A549 (cell line): ENCODE measurements around the gene SYNE3. TPM values are rescaled to one million over a fixed set of nuclear protein-coding genes. Genes with fewer than 3 reads are reported as not detected.

Experiments used
- ATAC-seq, 2 experiments: fragments of 200-7000 bp in 1 of 2; fragments of >200 bp in 1 of 2; cut with Nextera tagmentation in 1 of 2; cut with Tn5 transposase in 1 of 2; 3 replicates each; pipeline versions ENCODE4 v1.8.0 to v1.9.1; 2018 to 2020; ENCODE audit warnings: mild to moderate bottlenecking in 1 of 2, moderate library complexity in 1 of 2
- CTCF ChIA-PET: fragments of 300-600 bp; sonication (Branson Sonifier 250); formaldehyde crosslinking; extraction: SDS; loops from one replicate; lab custom pipeline; 2021; ENCODE audit warnings: antibody characterized with exemption, inconsistent platforms; lab: Yijun Ruan, JAX
- POLR2A ChIA-PET: fragments of 350-600 bp; formaldehyde crosslinking; extraction: SDS; loops from one replicate; lab custom pipeline; 2021; ENCODE audit warnings: antibody characterized with exemption, inconsistent platforms; lab: Yijun Ruan, JAX
- DNase-seq, 2 experiments: peaks; one replicate each; pipeline versions ENCODE4 v3.0.0 to v3.0.0-alpha.2; 2011 to 2016; ENCODE audit warnings: low read depth in 1 of 2, low spot score in 1 of 2
- FAIRE-seq: peaks from 2 replicates; lab custom pipeline; 2011; peaks lifted over from hg19 to GRCh38; lab: Jason Lieb, UNC
- H3K27ac ChIP-seq, 2 experiments: fragments of >200 bp; sonication (Bioruptor Twin); formaldehyde crosslinking; 3 replicates each; pipeline ENCODE4 v1.5.1; 2016 to 2017
- H3K4me1 ChIP-seq: fragments of >200 bp; sonication (Bioruptor Twin); formaldehyde crosslinking; 3 replicates; pipeline ENCODE4 v1.6.1; 2016
- H3K4me2 ChIP-seq: fragments of >200 bp; sonication (Bioruptor Twin); formaldehyde crosslinking; 3 replicates; pipeline ENCODE4 v1.6.1; 2016
- H3K4me3 ChIP-seq: fragments of >200 bp; sonication (Bioruptor Twin); formaldehyde crosslinking; 3 replicates; pipeline ENCODE4 v1.5.1; 2016
- H3K9me3 ChIP-seq: fragments of >200 bp; sonication (Bioruptor Twin); formaldehyde crosslinking; 3 replicates; pipeline ENCODE4 v1.6.1; 2016
- CBX2 ChIP-seq: fragments of 200-600 bp; sonication (generic); IDR thresholded peaks from 2 replicates; pipeline ENCODE4 v1.6.1; 2016; ENCODE audit warnings: low read depth, mild to moderate bottlenecking, borderline replicate concordance
- CBX8 ChIP-seq: fragments of 200-600 bp; sonication (generic); IDR thresholded peaks from 2 replicates; pipeline ENCODE4 v1.6.1; 2016
- CEBPB ChIP-seq, 2 experiments: fragments of >200 bp in 1 of 2; sonication (Bioruptor Twin) in 1 of 2; formaldehyde crosslinking in 1 of 2; IDR thresholded peaks; 2 replicates each; pipeline ENCODE4 v1.6.1; 2012 to 2016
- CHD2 ChIP-seq: fragments of 150-350 bp; IDR thresholded peaks from 2 replicates; pipeline ENCODE4 v1.6.1; 2014; ENCODE audit warnings: low read length; ENCODE audit not compliant: partially characterized antibody
- CTCF ChIP-seq: fragments of >200 bp; sonication (Bioruptor Twin); formaldehyde crosslinking; IDR thresholded peaks from 3 replicates; pipeline ENCODE4 v1.5.1; 2016
- EHMT2 ChIP-seq: fragments of 200-600 bp; sonication (generic); IDR thresholded peaks from 2 replicates; pipeline ENCODE4 v1.6.1; 2016; ENCODE audit warnings: antibody characterized with exemption, low read depth, mild to moderate bottlenecking, moderate library complexity
- ESRRA ChIP-seq: fragments of 150-350 bp; IDR thresholded peaks from 2 replicates; pipeline ENCODE4 v1.6.1; 2014; ENCODE audit warnings: mild to moderate bottlenecking, low read length, borderline replicate concordance
- FOSL2 ChIP-seq, 2 experiments: fragments of 450-650 bp in 1 of 2; fragments of >200 bp in 1 of 2; sonication (Bioruptor Twin) in 1 of 2; formaldehyde crosslinking; IDR thresholded peaks; 2 replicates each; pipeline versions ENCODE4 v1.5.0 to v1.6.1; 2016 to 2020; ENCODE audit warnings: mild to moderate bottlenecking in 1 of 2, moderate library complexity in 1 of 2
- HOXB13 ChIP-seq: fragments of 250-450 bp; sonication (Bioruptor Pico); IDR thresholded peaks from 2 replicates; pipeline ENCODE4 v1.5.0; 2020; ENCODE audit warnings: low read depth, mild to moderate bottlenecking, moderate library complexity
- JUN ChIP-seq, 2 experiments: fragments of >200 bp; sonication (Bioruptor Twin); formaldehyde crosslinking; IDR thresholded peaks; 2 replicates in 1 of 2; 3 replicates in 1 of 2; pipeline ENCODE4 v1.6.1; 2016 to 2017
- JUNB ChIP-seq: fragments of >200 bp; sonication (Bioruptor Twin); formaldehyde crosslinking; IDR thresholded peaks from 2 replicates; pipeline ENCODE4 v1.6.1; 2016
- MAFK ChIP-seq: fragments of 450-650 bp; IDR thresholded peaks from 2 replicates; pipeline ENCODE4 v1.6.1; 2014; ENCODE audit not compliant: partially characterized antibody
- MAZ ChIP-seq: fragments of 150-350 bp; IDR thresholded peaks from 2 replicates; pipeline ENCODE4 v1.6.1; 2014; ENCODE audit warnings: antibody characterized with exemption, low read depth, low read length, borderline replicate concordance
- NPAS2 ChIP-seq: fragments of 250-450 bp; sonication (Bioruptor Pico); IDR thresholded peaks from 2 replicates; pipeline ENCODE4 v1.8.0; 2022; ENCODE audit warnings: mild to moderate bottlenecking, moderate library complexity, borderline replicate concordance
- PHF8 ChIP-seq: fragments of 200-600 bp; sonication (generic); IDR thresholded peaks from 2 replicates; pipeline ENCODE4 v1.6.1; 2016; ENCODE audit warnings: low read depth, mild to moderate bottlenecking, antibody characterized with exemption, moderate library complexity, borderline replicate concordance
- POLR2A ChIP-seq: IDR thresholded peaks from 2 replicates; pipeline ENCODE4 v1.6.1; 2012; ENCODE audit warnings: mild to moderate bottlenecking, low read length
- POLR2AphosphoS2 ChIP-seq: conservative IDR thresholded peaks from 2 replicates; pipeline ENCODE4 v1.6.1; 2012; ENCODE audit warnings: low read length, improper control_type of control experiment, inconsistent platforms
- SMC3 ChIP-seq: fragments of >200 bp; sonication (Bioruptor Twin); formaldehyde crosslinking; IDR thresholded peaks from 3 replicates; pipeline ENCODE4 v1.6.1; 2018; ENCODE audit warnings: inconsistent platforms
- SREBF2 ChIP-seq: fragments of 450-650 bp; IDR thresholded peaks from 2 replicates; pipeline ENCODE4 v1.6.1; 2014; ENCODE audit warnings: mild to moderate bottlenecking, moderate library complexity
- TP53 ChIP-seq: fragments of 250-450 bp; sonication (Bioruptor Pico); IDR thresholded peaks from 2 replicates; pipeline ENCODE4 v1.5.0; 2021; ENCODE audit warnings: mild to moderate bottlenecking, moderate library complexity
- WGBS: methylation state at CpG from one replicate; pipeline ENCODE4 v1.1.6; 2017; ENCODE audit errors: missing lambda C conversion rate; 5-methylcytosine and 5-hydroxymethylcytosine counted together
- polyA plus RNA-seq, 4 experiments: library from polyadenylated mRNA; depleted of rRNA in 3 of 4; stranded (reverse); fragments of >200 nt; fragmentation: RNase III in 1 of 4; extraction: RNeasy Plus Mini Kit Qiagen cat#74134 plus additional on column Dnase treatment in 1 of 4; gene quantifications; 2 replicates in 3 of 4; 3 replicates in 1 of 4; pipeline ENCODE4 v1.2.3, GENCODE V29; 2011 to 2017
- TF ChIP-seq, protein P1 (sequence below): fragments of >200 bp; sonication (Bioruptor Twin); formaldehyde crosslinking; IDR thresholded peaks from 3 replicates; pipeline ENCODE4 v1.6.1; 2016
- TF ChIP-seq, protein P2 (sequence below): fragments of >200 bp; sonication (Bioruptor Twin); formaldehyde crosslinking; IDR thresholded peaks from 2 replicates; pipeline ENCODE4 v1.6.1; 2016
- TF ChIP-seq, protein P3 (sequence below): IDR thresholded peaks from 2 replicates; pipeline ENCODE4 v1.6.1; 2012

SYNE3 gene
- polyA plus RNA-seq, 2 of the 4 experiments (the other 2 are of a cell fraction) = 0.05 to 0.08 TPM

GRCh38 chr14:95533391-95533821 lies 17.0 kb upstream of the SYNE3 start:
- peaks cover 43% of the 10 kb centered on the region for H3K4me1 ChIP-seq
- no peak for FAIRE-seq

DNA sequence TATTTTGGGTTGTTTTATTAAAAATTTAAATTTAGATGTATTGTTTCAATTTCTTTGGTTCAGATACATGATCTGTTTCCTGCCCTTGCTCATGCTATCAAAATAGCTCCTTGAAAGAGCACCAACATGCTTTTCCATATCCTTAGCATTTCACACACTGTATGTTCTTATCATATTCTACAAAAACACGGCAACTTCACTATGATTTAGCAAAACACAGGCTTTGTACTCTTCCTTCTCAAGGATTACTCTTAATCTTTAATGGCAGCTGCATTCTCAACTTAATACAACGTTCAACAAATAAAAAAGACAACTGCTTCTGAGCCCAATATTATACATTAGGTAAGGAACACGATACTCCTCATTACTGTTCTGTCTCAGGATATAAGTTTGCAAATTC lies 15.5 kb upstream of the SYNE3 start:
- peaks cover 44% of the 10 kb centered on the region for H3K4me1 ChIP-seq
- POLR2A ChIA-PET = no interaction called here
- WGBS = 39% methylated on average over 3 of the region's 3 CpGs
- no peak for ATAC-seq
- FAIRE-seq = no peak
- DNase-seq = no peak
- H3K4me2 ChIP-seq = peak overlapping the region; percentile 91
- H3K27ac ChIP-seq = no peak overlapping the region
- peak overlapping the region; percentile 96 for H3K4me3 ChIP-seq
- H3K9me3 ChIP-seq = no peaks in the 10 kb centered on the region
- CTCF ChIA-PET = no interaction called here
- TF ChIP-seq, protein P1, sequence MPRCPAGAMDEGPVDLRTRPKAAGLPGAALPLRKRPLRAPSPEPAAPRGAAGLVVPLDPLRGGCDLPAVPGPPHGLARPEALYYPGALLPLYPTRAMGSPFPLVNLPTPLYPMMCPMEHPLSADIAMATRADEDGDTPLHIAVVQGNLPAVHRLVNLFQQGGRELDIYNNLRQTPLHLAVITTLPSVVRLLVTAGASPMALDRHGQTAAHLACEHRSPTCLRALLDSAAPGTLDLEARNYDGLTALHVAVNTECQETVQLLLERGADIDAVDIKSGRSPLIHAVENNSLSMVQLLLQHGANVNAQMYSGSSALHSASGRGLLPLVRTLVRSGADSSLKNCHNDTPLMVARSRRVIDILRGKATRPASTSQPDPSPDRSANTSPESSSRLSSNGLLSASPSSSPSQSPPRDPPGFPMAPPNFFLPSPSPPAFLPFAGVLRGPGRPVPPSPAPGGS = no peak
- TF ChIP-seq TP53 (CRISPR knock-in tag) (no peak), CBX8 (no peak), HOXB13 (CRISPR knock-in tag) (no peak)

More at GRCh38 chr14:95533391-95533821, 17.0 kb upstream of the SYNE3 start:
- CTCF ChIA-PET = interaction anchor here (0.6 to 1.8 kb wide), 4 partner anchors 33 to 106 kb away, joined by 3 to 7 read pairs (median 4); no protein-coding TSS in a partner anchor
- 1% methylated on average over 10 of the region's 10 CpGs for WGBS
- POLR2A ChIA-PET = interaction anchor here (1.1 kb wide), 1 partner anchor 13 kb away, joined by 4 read pairs; no protein-coding TSS in a partner anchor
- TF ChIP-seq NPAS2 = no peak
- TF ChIP-seq SREBF2 = no peak
- TF ChIP-seq FOSL2 (IDR thresholded peaks at IDR 0.05) = no peak
- no peak for TF ChIP-seq FOSL2 (CRISPR knock-in tag; IDR thresholded peaks at IDR 0.05)
- TF ChIP-seq POLR2AphosphoS2 = no peak
- no peak for TF ChIP-seq ESRRA
- no peak for TF ChIP-seq MAZ
- TF ChIP-seq JUNB = no peak
- no peak for TF ChIP-seq POLR2A
- TF ChIP-seq, protein P2, sequence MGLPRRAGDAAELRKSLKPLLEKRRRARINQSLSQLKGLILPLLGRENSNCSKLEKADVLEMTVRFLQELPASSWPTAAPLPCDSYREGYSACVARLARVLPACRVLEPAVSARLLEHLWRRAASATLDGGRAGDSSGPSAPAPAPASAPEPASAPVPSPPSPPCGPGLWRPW = no peak
- no peak for TF ChIP-seq PHF8
- no peak for TF ChIP-seq CBX2
- TF ChIP-seq EHMT2 = no peak
- ATAC-seq (no peak), DNase-seq (peak in 1 of 2 experiments; percentile 20)
- Histone ChIP-seq H3K4me2 (peak overlapping the region; percentile 91), H3K27ac (peak overlapping the region; percentile 91 to 93), H3K9me3 (no peaks in the 10 kb centered on the region), H3K4me3 (peak overlapping the region; percentile 96)

DNA sequence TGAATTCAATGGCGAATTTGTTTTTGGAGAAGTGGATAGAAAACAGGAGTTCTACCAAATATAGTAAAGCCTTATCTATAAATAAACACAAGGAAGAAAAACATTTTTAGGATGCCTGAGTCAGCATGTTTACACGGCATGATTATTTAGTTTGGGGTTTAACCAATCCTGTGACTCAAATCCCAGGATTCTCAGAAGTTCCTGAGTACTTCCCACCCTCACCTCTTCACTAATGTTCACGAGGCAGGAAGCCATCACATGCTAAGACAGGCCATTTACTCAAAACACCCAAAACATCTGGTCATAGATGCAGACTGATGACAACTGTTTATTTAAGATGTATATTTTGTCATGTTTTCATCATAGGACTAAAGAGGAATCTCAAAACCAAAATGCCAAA lies 15.0 kb upstream of the SYNE3 start:
- no peak overlapping the region for H3K27ac ChIP-seq
- H3K9me3 ChIP-seq = no peaks in the 10 kb centered on the region
- ChIA-PET CTCF (interaction anchor here (1.1 kb wide), 1 partner anchor 87 kb away, joined by 3 read pairs; no protein-coding TSS in a partner anchor), POLR2A (no interaction called here)
- WGBS = 40% methylated on average over 3 of the region's 3 CpGs
- H3K4me3 ChIP-seq = peak overlapping the region; percentile 96; the same call in 1 of the 3 replicates
- no peak for FAIRE-seq
- H3K4me2 ChIP-seq = peak overlapping the region; percentile 91
- peak in 1 of 2 experiments; percentile 29 for DNase-seq
- no peak for ATAC-seq
- H3K4me1 ChIP-seq = peaks cover 39% of the 10 kb centered on the region
- TF ChIP-seq MAFK (peak; percentile 95), CEBPB (IDR thresholded peaks at IDR 0.05) (no peak)
- TF ChIP-seq, all 56 proteins: peak for 1

- CTCF ChIA-PET = interaction anchor here (1.1 to 1.2 kb wide), 2 partner anchors 87 to 88 kb away, joined by 3 to 4 read pairs; no protein-coding TSS in a partner anchor
- H3K4me1 ChIP-seq = peaks cover 33% of the 10 kb centered on the region
These were observed 14.2 kb upstream of the SYNE3 start for GRCh38 chr14:95530473-95531276.

More at GRCh38 chr14:95530473-95531276, 14.2 kb upstream of the SYNE3 start:
- TF ChIP-seq CHD2 (no peak), SMC3 (no peak), JUN (IDR thresholded peaks at IDR 0.05) (no peak), CTCF (no peak)
- TF ChIP-seq, protein P3, sequence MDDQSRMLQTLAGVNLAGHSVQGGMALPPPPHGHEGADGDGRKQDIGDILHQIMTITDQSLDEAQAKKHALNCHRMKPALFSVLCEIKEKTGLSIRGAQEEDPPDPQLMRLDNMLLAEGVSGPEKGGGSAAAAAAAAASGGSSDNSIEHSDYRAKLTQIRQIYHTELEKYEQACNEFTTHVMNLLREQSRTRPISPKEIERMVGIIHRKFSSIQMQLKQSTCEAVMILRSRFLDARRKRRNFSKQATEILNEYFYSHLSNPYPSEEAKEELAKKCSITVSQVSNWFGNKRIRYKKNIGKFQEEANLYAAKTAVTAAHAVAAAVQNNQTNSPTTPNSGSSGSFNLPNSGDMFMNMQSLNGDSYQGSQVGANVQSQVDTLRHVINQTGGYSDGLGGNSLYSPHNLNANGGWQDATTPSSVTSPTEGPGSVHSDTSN = no peak
- POLR2A ChIA-PET = no interaction called here
- Histone ChIP-seq H3K4me3 (no peak overlapping the region), H3K4me2 (peak overlapping the region; percentile 91; the same call in 2 of the 3 replicates), H3K9me3 (no peaks in the 10 kb centered on the region), H3K27ac (no peak overlapping the region)
- no peak for ATAC-seq
- no peak for DNase-seq
- no peak for FAIRE-seq
- 84% methylated on average over 13 of the region's 13 CpGs for WGBS
